CD4-positive, alpha-beta T cell treated with Interleukin-6 for 4 hours (primary cell): ENCODE results near the gene PER1.

Experiments used
- DNase-seq: peaks from one replicate; pipeline ENCODE4 v3.0.0-alpha.2; 2020; ENCODE audit warnings: mixed read lengths

PER1 gene

GRCh38 chr17:8164815-8165131 lies 12.6 kb upstream of the PER1 start:
- DNase-seq = peak; percentile 45

- peak; percentile 85 for DNase-seq
These were observed 12.0 kb upstream of the PER1 start for GRCh38 chr17:8163978-8164814.

- DNase-seq = peak; percentile 30
These were observed 11.1 kb upstream of the PER1 start for GRCh38 chr17:8162997-8163977.

- peak; percentile 85 for DNase-seq
These were observed 10.2 kb upstream of the PER1 start, which contains the start of gene VAMP2 for GRCh38 chr17:8162233-8162996. VAMP2 (minus strand) TSS chr17:8162948; CDS start chr17:8162879, 69 bp downstream.

- DNase-seq = peak; percentile 17
These were observed 9.4 kb upstream of the PER1 start for GRCh38 chr17:8161289-8162232.

- DNase-seq = no peak
These were observed 8.6 kb upstream of the PER1 start for GRCh38 chr17:8160741-8161221.

- no peak for DNase-seq
These were observed 8.0 kb upstream of the PER1 start for GRCh38 chr17:8160224-8160577.

GRCh38 chr17:8159459-8160223 lies 7.4 kb upstream of the PER1 start:
- DNase-seq = no peak

GRCh38 chr17:8159032-8159400 lies 6.8 kb upstream of the PER1 start:
- DNase-seq = no peak

- peak; percentile 88 for DNase-seq
These were observed 6.2 kb upstream of the PER1 start for GRCh38 chr17:8158267-8159031.

GRCh38 chr17:8156246-8156992 lies 4.2 kb upstream of the PER1 start:
- DNase-seq = peak; percentile 100

- no peak for DNase-seq
These were observed 3.7 kb upstream of the PER1 start for GRCh38 chr17:8155996-8156245.

GRCh38 chr17:8155231-8155995 lies 3.2 kb upstream of the PER1 start:
- DNase-seq = no peak

- DNase-seq = no peak
These were observed 2.5 kb upstream of the PER1 start for GRCh38 chr17:8154608-8155155.

- DNase-seq = peak; percentile 88
These were observed 1.9 kb upstream of the PER1 start for GRCh38 chr17:8153957-8154607.

- peak; percentile 20 for DNase-seq
These were observed 1.3 kb upstream of the PER1 start for GRCh38 chr17:8153525-8153956.

- DNase-seq = no peak
These were observed 837 bp upstream of the PER1 start for GRCh38 chr17:8153031-8153451.

GRCh38 chr17:8151641-8152111 lies 528 bp downstream of the PER1 start:
- DNase-seq = peak; percentile 30
